ENCODE data around the gene SBF1. TPM values are rescaled to one million over a fixed set of nuclear protein-coding genes. Genes with fewer than 3 reads are reported as not detected.
A peak's percentile ranks its signal among the peaks of the same experiment; 100 is the strongest.
"Not testable (repeated sequence)": the region's sequence is repeated elsewhere in the genome, so short reads cannot be mapped to it uniquely, and the experiment has no call there.

SBF1 gene
- total RNA-seq, 2 donors from 2014 or later = 89.9 to 90.1 TPM

GRCh38 chr22:50436015-50436830 is 38.6 kb downstream of the SBF1 start:
- Mint-ChIP-seq H3K27ac (no peak overlapping the region), H3K4me1 (no peaks in the 10 kb centered on the region), H3K4me3 (no peak overlapping the region), H3K27me3 (ENCODE audit: insufficient read depth) (no peaks in the 10 kb centered on the region), H3K36me3 (ENCODE audit: low read depth) (peaks cover 24% of the 10 kb centered on the region), H3K9me3 (no peaks in the 10 kb centered on the region)
- no peak for DNase-seq
- Histone ChIP-seq H3K36me3 (ENCODE audit: control insufficient read depth, insufficient read depth, low read length) (peaks cover 17% of the 10 kb centered on the region), H3K9me3 (ENCODE audit: control insufficient read depth, low read length) (no peaks in the 10 kb centered on the region), H3K27me3 (ENCODE audit: control insufficient read depth, insufficient read depth, low read length, poor library complexity, severe bottlenecking) (no peaks in the 10 kb centered on the region), H3K4me3 (ENCODE audit: low read length) (no peak overlapping the region), H3K4me1 (ENCODE audit: control insufficient read depth, insufficient read depth, low read length) (no peaks in the 10 kb centered on the region), H3K27ac (ENCODE audit: low read depth, low read length) (no peak overlapping the region), H3K9ac (ENCODE audit: extremely low read depth, low read length, poor library complexity, severe bottlenecking) (no peak overlapping the region)
- 94 to 97% methylated on average over 25 to 37 of the region's 37 CpGs for WGBS, 2 experiments (ENCODE audit: insufficient coverage in 1 of 2, insufficient read length in 1 of 2)
- no peak for TF ChIP-seq CTCF (conservative IDR thresholded peaks at IDR 0.05)

- no peak overlapping the region for H3K27ac Mint-ChIP-seq
- H3K9me3 ChIP-seq (ENCODE audit: control insufficient read depth, low read length) = no peaks in the 10 kb centered on the region
- TF ChIP-seq CTCF (conservative IDR thresholded peaks at IDR 0.05) = no peak
- H3K9me3 Mint-ChIP-seq = no peaks in the 10 kb centered on the region
- no peaks in the 10 kb centered on the region for H3K4me1 Mint-ChIP-seq
- peak; percentile 42 for DNase-seq
- WGBS, 2 experiments (ENCODE audit: insufficient coverage in 1 of 2, insufficient read length in 1 of 2) = 95 to 99% methylated on average over 12 to 20 of the region's 20 CpGs
- H3K36me3 Mint-ChIP-seq (ENCODE audit: low read depth) = peaks cover 29% of the 10 kb centered on the region
- no peaks in the 10 kb centered on the region for H3K27me3 ChIP-seq (ENCODE audit: control insufficient read depth, insufficient read depth, low read length, poor library complexity, severe bottlenecking)
- H3K9ac ChIP-seq (ENCODE audit: extremely low read depth, low read length, poor library complexity, severe bottlenecking) = no peak overlapping the region
- H3K4me3 ChIP-seq (ENCODE audit: low read length) = no peak overlapping the region
- no peak overlapping the region for H3K4me3 Mint-ChIP-seq
- H3K27ac ChIP-seq (ENCODE audit: low read depth, low read length) = no peak overlapping the region
- H3K36me3 ChIP-seq (ENCODE audit: control insufficient read depth, insufficient read depth, low read length) = peaks cover 22% of the 10 kb centered on the region
- no peaks in the 10 kb centered on the region for H3K4me1 ChIP-seq (ENCODE audit: control insufficient read depth, insufficient read depth, low read length)
- no peaks in the 10 kb centered on the region for H3K27me3 Mint-ChIP-seq (ENCODE audit: insufficient read depth)
Measured at GRCh38 chr22:50435291-50436014, 39.4 kb downstream of the SBF1 start.

- Mint-ChIP-seq H3K27me3 (ENCODE audit: insufficient read depth) (no peaks in the 10 kb centered on the region), H3K9me3 (no peaks in the 10 kb centered on the region), H3K4me3 (no peak overlapping the region), H3K4me1 (no peaks in the 10 kb centered on the region), H3K27ac (no peak overlapping the region), H3K36me3 (ENCODE audit: low read depth) (peaks cover 33% of the 10 kb centered on the region)
- Histone ChIP-seq H3K4me3 (ENCODE audit: low read length) (no peak overlapping the region), H3K27me3 (ENCODE audit: control insufficient read depth, insufficient read depth, low read length, poor library complexity, severe bottlenecking) (no peaks in the 10 kb centered on the region), H3K27ac (ENCODE audit: low read depth, low read length) (no peak overlapping the region), H3K9me3 (ENCODE audit: control insufficient read depth, low read length) (no peaks in the 10 kb centered on the region), H3K9ac (ENCODE audit: extremely low read depth, low read length, poor library complexity, severe bottlenecking) (no peak overlapping the region), H3K36me3 (ENCODE audit: control insufficient read depth, insufficient read depth, low read length) (peaks cover 28% of the 10 kb centered on the region), H3K4me1 (ENCODE audit: control insufficient read depth, insufficient read depth, low read length) (no peaks in the 10 kb centered on the region)
- 95 to 96% methylated on average over 19 to 24 of the region's 24 CpGs for WGBS, 2 experiments (ENCODE audit: insufficient coverage in 1 of 2, insufficient read length in 1 of 2)
- no peak for TF ChIP-seq CTCF (conservative IDR thresholded peaks at IDR 0.05)
- no peak for DNase-seq
Measured at GRCh38 chr22:50434849-50435248, 40.0 kb downstream of the SBF1 start.

GRCh38 chr22:50432877-50433510 is 41.8 kb downstream of the SBF1 start:
- not testable (repeated sequence) for DNase-seq; H3K27ac Mint-ChIP-seq; H3K27me3 Mint-ChIP-seq (ENCODE audit: insufficient read depth); H3K9me3 Mint-ChIP-seq; H3K27me3 ChIP-seq (ENCODE audit: control insufficient read depth, insufficient read depth, low read length, poor library complexity, severe bottlenecking); H3K4me3 Mint-ChIP-seq; H3K4me1 Mint-ChIP-seq; H3K4me1 ChIP-seq (ENCODE audit: control insufficient read depth, insufficient read depth, low read length); H3K27ac ChIP-seq (ENCODE audit: low read depth, low read length); H3K4me3 ChIP-seq (ENCODE audit: low read length); H3K9me3 ChIP-seq (ENCODE audit: control insufficient read depth, low read length); H3K9ac ChIP-seq (ENCODE audit: extremely low read depth, low read length, poor library complexity, severe bottlenecking)
- peaks cover 47% of the 10 kb centered on the region for H3K36me3 Mint-ChIP-seq (ENCODE audit: low read depth)
- H3K36me3 ChIP-seq (ENCODE audit: control insufficient read depth, insufficient read depth, low read length) = peaks cover 45% of the 10 kb centered on the region
- WGBS, 2 experiments (ENCODE audit: insufficient coverage in 1 of 2, insufficient read length in 1 of 2) = 92 to 100% methylated on average over 3 to 11 of the region's 24 CpGs
